SK-N-SH (cell line): Measurements from ENCODE around the gene CAV3. TPM values are rescaled to one million over a fixed set of nuclear protein-coding genes. Genes with fewer than 3 reads are reported as not detected.
"Not testable (repeated sequence)": the region's sequence is repeated elsewhere in the genome, so short reads cannot be mapped to it uniquely, and the experiment has no call there.

Source experiments
- CTCF ChIA-PET: fragments of 300-600, 350-600 bp; formaldehyde crosslinking; extraction: SDS; loops from one replicate; lab custom pipeline; 2021; lab: Yijun Ruan, JAX
- POLR2A ChIA-PET: fragments of 350-600 bp; sonication (Branson Sonifier 250); formaldehyde crosslinking; extraction: SDS; loops from one replicate; lab custom pipeline; 2020; ENCODE audit warnings: antibody characterized with exemption, inconsistent platforms; lab: Yijun Ruan, JAX
- DNase-seq: peaks from one replicate; pipeline ENCODE4 v3.0.0; 2012
- H2AFZ ChIP-seq: fragments of 200-600 bp; sonication (generic); 2 replicates; pipeline ENCODE4 v1.8.1; 2016; ENCODE audit warnings: antibody characterized with exemption, mild to moderate bottlenecking, low read depth
- H3F3A ChIP-seq: fragments of 200-600 bp; sonication (generic); replicated peaks from 2 replicates; pipeline ENCODE3; 2016; ENCODE audit warnings: antibody characterized with exemption, mild to moderate bottlenecking; ENCODE audit not compliant: insufficient read depth
- H3K27ac ChIP-seq, 2 experiments: fragments of 200-500 bp in 1 of 2; fragments of 200-600 bp in 1 of 2; sonication (Bioruptor generic) in 1 of 2; sonication (generic), shearing (Covaris generic) in 1 of 2; 2 replicates each; pipeline versions ENCODE4 v1.5.1 to v1.6.1; 2014 to 2016; ENCODE audit warnings: low read depth in 2 of 2, inconsistent platforms in 1 of 2, low read length in 1 of 2, mild to moderate bottlenecking in 1 of 2, mixed read lengths in 1 of 2
- H3K27me3 ChIP-seq: fragments of 200-600 bp; sonication (generic), shearing (Covaris generic); 2 replicates; pipeline ENCODE4 v1.6.1; 2016; ENCODE audit warnings: mixed run types; ENCODE audit not compliant: insufficient read depth
- H3K36me3 ChIP-seq, 2 experiments: fragments of 200-500 bp in 1 of 2; fragments of 200-600 bp in 1 of 2; sonication (Bioruptor generic) in 1 of 2; sonication (generic) in 1 of 2; replicated peaks in 1 of 2; 2 replicates each; pipeline versions ENCODE3 to v1.5.1; 2014 to 2016; ENCODE audit warnings: low read length in 1 of 2, mild to moderate bottlenecking in 1 of 2; ENCODE audit not compliant: insufficient read depth in 2 of 2, control insufficient read depth in 1 of 2
- H3K4me1 ChIP-seq, 2 experiments: fragments of 200-500 bp in 1 of 2; fragments of 200-600 bp in 1 of 2; sonication (Bioruptor generic) in 1 of 2; sonication (generic), shearing (Covaris generic) in 1 of 2; 2 replicates each; pipeline versions ENCODE4 v1.5.1 to v1.6.1; 2014 to 2016; ENCODE audit warnings: low read depth in 1 of 2, low read length in 1 of 2, mixed run types in 1 of 2; ENCODE audit not compliant: insufficient read depth in 2 of 2, control insufficient read depth in 1 of 2
- H3K4me2 ChIP-seq: fragments of 200-600 bp; sonication (generic), shearing (Covaris generic); 2 replicates; pipeline ENCODE4 v1.6.1; 2017; ENCODE audit warnings: mixed run types
- H3K4me3 ChIP-seq, 2 experiments: fragments of 200-500 bp in 1 of 2; fragments of 200-600 bp in 1 of 2; sonication (Bioruptor generic) in 1 of 2; sonication (generic), shearing (Covaris generic) in 1 of 2; 2 replicates each; pipeline versions ENCODE4 v1.5.1 to v1.8.1; 2014 to 2016; ENCODE audit warnings: low read depth in 2 of 2, inconsistent platforms in 1 of 2, low read length in 1 of 2, mild to moderate bottlenecking in 1 of 2, mixed read lengths in 1 of 2, moderate library complexity in 1 of 2
- H3K79me2 ChIP-seq: fragments of 200-600 bp; sonication (generic); 2 replicates; pipeline ENCODE4 v1.8.1; 2017; ENCODE audit warnings: mild to moderate bottlenecking; ENCODE audit not compliant: insufficient read depth
- H3K9ac ChIP-seq: fragments of 200-600 bp; sonication (generic); 2 replicates; pipeline ENCODE4 v1.6.1; 2017; ENCODE audit warnings: mixed run types
- H3K9me2 ChIP-seq: fragments of 200-600 bp; sonication (generic); 2 replicates; pipeline ENCODE4 v1.6.1; 2017; ENCODE audit warnings: mixed run types
- H3K9me3 ChIP-seq: fragments of 200-600 bp; sonication (generic); 2 replicates; pipeline ENCODE4 v1.6.1; 2017; ENCODE audit warnings: mixed run types, mild to moderate bottlenecking, moderate library complexity
- H4K20me1 ChIP-seq: fragments of 200-600 bp; sonication (generic); 2 replicates; pipeline ENCODE4 v1.6.1; 2017; ENCODE audit warnings: mild to moderate bottlenecking, mixed run types; ENCODE audit not compliant: insufficient read depth
- CTCF ChIP-seq: fragments of 200-600 bp; sonication (generic); IDR thresholded peaks from 2 replicates; pipeline ENCODE4 v1.6.1; 2017; ENCODE audit warnings: antibody characterized with exemption, mild to moderate bottlenecking, moderate library complexity
- JUND ChIP-seq: IDR thresholded peaks from 2 replicates; pipeline ENCODE4 v1.4.0; 2012
- RFX5 ChIP-seq: IDR thresholded peaks from 2 replicates; pipeline ENCODE4 v1.6.1; 2012; ENCODE audit warnings: mild to moderate bottlenecking, improper control_type of control experiment, low read length
- WGBS: methylation state at CpG from one replicate; pipeline ENCODE4 v1.1.6; 2017; ENCODE audit warnings: low lambda C conversion rate; 5-methylcytosine and 5-hydroxymethylcytosine counted together
- polyA plus RNA-seq, 3 experiments: library from polyadenylated mRNA; depleted of rRNA; stranded (reverse); fragments of >200 nt; gene quantifications; 2 replicates each; pipeline ENCODE4 v1.2.3, GENCODE V29; 2012

CAV3 gene
- polyA plus RNA-seq, 1 of the 3 experiments (the other 2 are of a cell fraction) = not detected

GRCh38 chr3:8713901-8714759, 19.5 kb upstream of the CAV3 start:
- H3K27ac ChIP-seq = no peak overlapping the region
- POLR2A ChIA-PET = no interaction called here
- no peaks in the 10 kb centered on the region for H3K9me2 ChIP-seq
- H3K9me3 ChIP-seq = no peaks in the 10 kb centered on the region
- H3K9ac ChIP-seq = no peak overlapping the region
- no peak overlapping the region for H3K4me2 ChIP-seq
- H3K4me3 ChIP-seq = no peak overlapping the region; a peak in 1 of 4 replicates
- DNase-seq = no peak
- peaks cover 0 to 18% of the 10 kb centered on the region in 2 experiments; a peak in 2 of 4 replicates for H3K4me1 ChIP-seq
- peak; percentile 50 for TF ChIP-seq CTCF
- TF ChIP-seq JUND = no peak
- no peak overlapping the region for H2AFZ ChIP-seq
- H3K27me3 ChIP-seq = no peaks in the 10 kb centered on the region; the same call in 1 of the 2 replicates
- no peaks in the 10 kb centered on the region for H4K20me1 ChIP-seq
- no peaks in the 10 kb centered on the region for H3F3A ChIP-seq
- 83% methylated on average over 14 of the region's 14 CpGs for WGBS
- CTCF ChIA-PET = interaction anchor here (2.1 kb wide), 1 partner anchor 56 kb away, joined by 7 read pairs; the partner anchor contains the start of gene OXTR
- H3K36me3 ChIP-seq = no peaks in the 10 kb centered on the region
- no peaks in the 10 kb centered on the region for H3K79me2 ChIP-seq

GRCh38 chr3:8715757-8716156, 17.8 kb upstream of the CAV3 start:
- H3K9me3 ChIP-seq, POLR2A ChIA-PET, H3K9ac ChIP-seq, H3K27me3 ChIP-seq, CTCF ChIA-PET, H3K4me3 ChIP-seq, H3K9me2 ChIP-seq, H3K79me2 ChIP-seq, H3K27ac ChIP-seq, H3K36me3 ChIP-seq, DNase-seq, H2AFZ ChIP-seq, H4K20me1 ChIP-seq, H3K4me2 ChIP-seq, H3F3A ChIP-seq: not testable (repeated sequence)
- peaks cover 0 to 16% of the 10 kb centered on the region in 2 experiments; a peak in 2 of 4 replicates for H3K4me1 ChIP-seq
- WGBS = 78% methylated on average over 12 of the region's 12 CpGs

- no peaks in the 10 kb centered on the region for H3K79me2 ChIP-seq
- no peaks in the 10 kb centered on the region for H3K36me3 ChIP-seq
- DNase-seq = no peak
- no peaks in the 10 kb centered on the region for H3K27me3 ChIP-seq
- no peaks in the 10 kb centered on the region for H3K9me3 ChIP-seq
- POLR2A ChIA-PET = no interaction called here
- no peak overlapping the region for H3K4me3 ChIP-seq
- no peaks in the 10 kb centered on the region for H3K9me2 ChIP-seq
- H3F3A ChIP-seq = no peaks in the 10 kb centered on the region
- H2AFZ ChIP-seq = no peak overlapping the region
- H3K27ac ChIP-seq = no peak overlapping the region
- WGBS = 61% methylated on average over 4 of the region's 5 CpGs
- CTCF ChIA-PET = interaction anchor here (1.4 to 2.3 kb wide), 2 partner anchors 22 to 46 kb away, joined by 3 to 10 read pairs; partner anchors contain the start of gene OXTR
- H3K4me1 ChIP-seq = no peaks in the 10 kb centered on the region; a peak in 1 of 4 replicates
- H4K20me1 ChIP-seq = no peaks in the 10 kb centered on the region
- H3K9ac ChIP-seq = no peak overlapping the region
- H3K4me2 ChIP-seq = no peak overlapping the region
- no peak for TF ChIP-seq RFX5
These were observed 10.8 kb upstream of the CAV3 start for GRCh38 chr3:8722808-8723207.
